GM12874 (cell line): Measurements from ENCODE around the gene IRF7.

Experiments
- CTCF ChIP-seq: IDR thresholded peaks from 2 replicates; pipeline ENCODE4 v1.5.1; 2011; ENCODE audit warnings: low read depth, mild to moderate bottlenecking, control low read depth, low read length, moderate library complexity; ENCODE audit not compliant: insufficient read depth

IRF7 gene

GRCh38 chr11:567011-567628 is 48.6 kb downstream of the IRF7 start:
- TF ChIP-seq CTCF: no peak

GRCh38 chr11:565921-566509 is 49.7 kb downstream of the IRF7 start:
- TF ChIP-seq CTCF: no peak

- no peak for TF ChIP-seq CTCF
Observed at GRCh38 chr11:563812-564578, 51.8 kb downstream of the IRF7 start.

GRCh38 chr11:563066-563811 is 52.5 kb downstream of the IRF7 start:
- TF ChIP-seq CTCF: no peak
